K562 (cell line): ENCODE measurements around the gene HSD17B8. TPM values are rescaled to one million over a fixed set of nuclear protein-coding genes. Genes with fewer than 3 reads are reported as not detected.
A peak's percentile ranks its signal among the peaks of the same experiment; 100 is the strongest.

Experiments used
- CBX3 ChIP-seq, 2 experiments: IDR thresholded peaks; 1 replicate in 1 of 2; 2 replicates in 1 of 2; pipeline ENCODE4 v1.6.1; 2012; ENCODE audit warnings: inconsistent platforms in 2 of 2, low read length in 2 of 2, borderline replicate concordance in 1 of 2, control low read depth in 1 of 2
- DDX20 ChIP-seq: fragments of 450-650 bp; IDR thresholded peaks from 2 replicates; pipeline ENCODE4 v1.6.1; 2016; ENCODE audit warnings: missing genetic modification characterization, low read depth, mild to moderate bottlenecking, missing compliant biosample characterization, moderate library complexity
- FOXJ2 ChIP-seq: fragments of 200-800 bp; sonication (Bioruptor generic); IDR thresholded peaks from 2 replicates; pipeline ENCODE4 v1.6.1; 2016; ENCODE audit warnings: missing genetic modification characterization, missing compliant biosample characterization
- HDAC1 ChIP-seq, 2 experiments: fragments of 450-650 bp; IDR thresholded peaks; 2 replicates each; pipeline ENCODE4 v1.6.1; 2016 to 2017; ENCODE audit warnings: inconsistent platforms in 1 of 2, mild to moderate bottlenecking in 1 of 2, moderate library complexity in 1 of 2
- JUN ChIP-seq, 2 experiments: sonication (generic) in 1 of 2; formaldehyde crosslinking in 1 of 2; IDR thresholded peaks; 2 replicates each; pipeline versions ENCODE4 v1.6.1 to v1.8.0; 2012 to 2022; ENCODE audit warnings: borderline replicate concordance in 2 of 2, mild to moderate bottlenecking in 2 of 2, improper control_type of control experiment in 1 of 2, low read depth in 1 of 2, low read length in 1 of 2, missing genetic modification reagents in 1 of 2
- MAFK ChIP-seq: IDR thresholded peaks from 2 replicates; pipeline ENCODE4 v1.6.1; 2011; ENCODE audit warnings: low read length, improper control_type of control experiment
- MED1 ChIP-seq: sonication (generic); formaldehyde crosslinking; IDR thresholded peaks from 2 replicates; pipeline ENCODE4 v1.8.1; 2023; ENCODE audit warnings: missing genetic modification reagents, borderline replicate concordance
- RAD21 ChIP-seq, 2 experiments: fragments of 250-450 bp in 1 of 2; fragments of 450-650 bp in 1 of 2; sonication (Bioruptor Pico) in 1 of 2; formaldehyde crosslinking in 1 of 2; IDR thresholded peaks in 1 of 2; conservative IDR thresholded peaks in 1 of 2; 2 replicates each; pipeline versions ENCODE4 v1.4.0 to v1.8.0; 2020 to 2022; ENCODE audit warnings: mild to moderate bottlenecking in 2 of 2, moderate library complexity in 1 of 2
- SPI1 ChIP-seq: IDR thresholded peaks from 2 replicates; pipeline ENCODE4 v1.6.1; 2011; ENCODE audit warnings: low read depth, low read length, control low read depth, borderline replicate concordance
- SUPT5H ChIP-seq: fragments of 450-650 bp; IDR thresholded peaks from 2 replicates; pipeline ENCODE4 v1.6.1; 2016
- polyA plus RNA-seq, 8 experiments: library from polyadenylated mRNA; depleted of rRNA in 4 of 8; stranded (reverse) in 5 of 8; unstranded in 3 of 8; fragments of >200 nt; fragmentation: Nextera tagmentation in 2 of 8; fragmentation: Illumina TruSeq in 1 of 8; extraction: Ambion mirVana in 2 of 8; extraction: Trizol in 1 of 8; gene quantifications; 2 replicates each; pipeline versions ENCODE4 v1.2.1 to v1.2.3, GENCODE V29; 2011 to 2014; ENCODE audit warnings: inconsistent platforms in 1 of 8, missing spikeins in 1 of 8
- total RNA-seq, 7 experiments: library from RNA; depleted of rRNA in 6 of 7; stranded (reverse); fragments of >200 nt in 6 of 7; fragmentation: Illumina TruSeq in 2 of 7; extraction: Trizol in 2 of 7; gene quantifications; 2 replicates each; pipeline versions ENCODE4 v1.2.1 to v1.2.3, GENCODE V29; 2011 to 2021; ENCODE audit warnings: low replicate concordance in 1 of 7
- TF ChIP-seq, protein P1 (sequence below): fragments of 250-450 bp; sonication (Bioruptor Pico); IDR thresholded peaks from 2 replicates; pipeline ENCODE4 v1.5.0; 2020; ENCODE audit warnings: mild to moderate bottlenecking, borderline replicate concordance
- TF ChIP-seq, protein P2 (sequence below): fragments of 450-650 bp; conservative IDR thresholded peaks from 2 replicates; pipeline ENCODE4 v1.6.1; 2016; ENCODE audit warnings: missing genetic modification characterization, low read depth, mild to moderate bottlenecking, missing compliant biosample characterization, moderate library complexity
- TF ChIP-seq, protein P3 (sequence below): IDR thresholded peaks from 3 replicates; pipeline ENCODE4 v1.6.1; 2011; ENCODE audit warnings: borderline replicate concordance, mild to moderate bottlenecking, moderate library complexity; ENCODE audit not compliant: insufficient read length; ENCODE audit errors: extremely low read depth
- TF ChIP-seq, protein P4 (sequence below), 2 experiments: fragments of 450-650 bp; conservative IDR thresholded peaks; 2 replicates each; pipeline ENCODE4 v1.6.1; 2017; ENCODE audit warnings: mild to moderate bottlenecking in 2 of 2, moderate library complexity in 2 of 2
- TF ChIP-seq, protein P5 (sequence below): fragments of 450-650 bp; IDR thresholded peaks from 2 replicates; pipeline ENCODE4 v1.7.1; 2018; ENCODE audit warnings: mild to moderate bottlenecking, low read depth; ENCODE audit not compliant: partially characterized antibody

Gene HSD17B8
- total and polyA plus RNA-seq, 9 of the 15 experiments (the other 6 are each of a cell fraction or from before 2014, with no cell fraction given): 3.7 to 35.2 (median 14.2) TPM

DNA sequence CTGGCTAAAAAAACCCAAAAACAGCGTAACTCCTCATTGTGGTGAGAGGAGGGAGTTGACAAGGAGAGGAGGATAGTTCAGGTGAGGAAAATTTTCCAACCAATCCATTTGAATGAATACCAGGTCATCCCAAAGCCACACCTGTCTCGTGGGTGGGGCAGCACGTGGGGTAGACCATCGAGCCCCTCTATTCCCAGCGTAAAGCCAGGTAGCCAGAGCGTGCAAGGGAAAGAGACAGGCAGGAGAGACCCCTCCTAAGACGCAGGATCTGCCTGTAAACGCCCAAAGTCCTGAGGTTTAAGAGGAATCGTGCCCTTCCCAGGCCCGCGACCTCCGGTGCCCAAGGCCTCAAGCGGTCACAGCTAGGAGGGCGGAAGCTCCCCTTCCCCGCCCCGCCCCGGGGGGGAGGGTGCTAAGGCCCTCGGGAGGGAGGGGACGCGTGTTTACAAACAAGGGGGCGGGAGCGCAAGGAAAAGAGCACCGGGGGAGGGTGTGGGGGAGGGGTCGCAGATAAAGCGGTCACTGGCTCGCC, 4.7 kb upstream of the HSD17B8 start (continued):
- TF ChIP-seq, protein P1, sequence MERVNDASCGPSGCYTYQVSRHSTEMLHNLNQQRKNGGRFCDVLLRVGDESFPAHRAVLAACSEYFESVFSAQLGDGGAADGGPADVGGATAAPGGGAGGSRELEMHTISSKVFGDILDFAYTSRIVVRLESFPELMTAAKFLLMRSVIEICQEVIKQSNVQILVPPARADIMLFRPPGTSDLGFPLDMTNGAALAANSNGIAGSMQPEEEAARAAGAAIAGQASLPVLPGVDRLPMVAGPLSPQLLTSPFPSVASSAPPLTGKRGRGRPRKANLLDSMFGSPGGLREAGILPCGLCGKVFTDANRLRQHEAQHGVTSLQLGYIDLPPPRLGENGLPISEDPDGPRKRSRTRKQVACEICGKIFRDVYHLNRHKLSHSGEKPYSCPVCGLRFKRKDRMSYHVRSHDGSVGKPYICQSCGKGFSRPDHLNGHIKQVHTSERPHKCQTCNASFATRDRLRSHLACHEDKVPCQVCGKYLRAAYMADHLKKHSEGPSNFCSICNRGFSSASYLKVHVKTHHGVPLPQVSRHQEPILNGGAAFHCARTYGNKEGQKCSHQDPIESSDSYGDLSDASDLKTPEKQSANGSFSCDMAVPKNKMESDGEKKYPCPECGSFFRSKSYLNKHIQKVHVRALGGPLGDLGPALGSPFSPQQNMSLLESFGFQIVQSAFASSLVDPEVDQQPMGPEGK: no peak
- TF ChIP-seq, protein P2, sequence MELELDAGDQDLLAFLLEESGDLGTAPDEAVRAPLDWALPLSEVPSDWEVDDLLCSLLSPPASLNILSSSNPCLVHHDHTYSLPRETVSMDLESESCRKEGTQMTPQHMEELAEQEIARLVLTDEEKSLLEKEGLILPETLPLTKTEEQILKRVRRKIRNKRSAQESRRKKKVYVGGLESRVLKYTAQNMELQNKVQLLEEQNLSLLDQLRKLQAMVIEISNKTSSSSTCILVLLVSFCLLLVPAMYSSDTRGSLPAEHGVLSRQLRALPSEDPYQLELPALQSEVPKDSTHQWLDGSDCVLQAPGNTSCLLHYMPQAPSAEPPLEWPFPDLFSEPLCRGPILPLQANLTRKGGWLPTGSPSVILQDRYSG (tag): 0 out of 2 replicates have a peak, but pooled peaks have one; percentile 41
- TF ChIP-seq, protein P3, sequence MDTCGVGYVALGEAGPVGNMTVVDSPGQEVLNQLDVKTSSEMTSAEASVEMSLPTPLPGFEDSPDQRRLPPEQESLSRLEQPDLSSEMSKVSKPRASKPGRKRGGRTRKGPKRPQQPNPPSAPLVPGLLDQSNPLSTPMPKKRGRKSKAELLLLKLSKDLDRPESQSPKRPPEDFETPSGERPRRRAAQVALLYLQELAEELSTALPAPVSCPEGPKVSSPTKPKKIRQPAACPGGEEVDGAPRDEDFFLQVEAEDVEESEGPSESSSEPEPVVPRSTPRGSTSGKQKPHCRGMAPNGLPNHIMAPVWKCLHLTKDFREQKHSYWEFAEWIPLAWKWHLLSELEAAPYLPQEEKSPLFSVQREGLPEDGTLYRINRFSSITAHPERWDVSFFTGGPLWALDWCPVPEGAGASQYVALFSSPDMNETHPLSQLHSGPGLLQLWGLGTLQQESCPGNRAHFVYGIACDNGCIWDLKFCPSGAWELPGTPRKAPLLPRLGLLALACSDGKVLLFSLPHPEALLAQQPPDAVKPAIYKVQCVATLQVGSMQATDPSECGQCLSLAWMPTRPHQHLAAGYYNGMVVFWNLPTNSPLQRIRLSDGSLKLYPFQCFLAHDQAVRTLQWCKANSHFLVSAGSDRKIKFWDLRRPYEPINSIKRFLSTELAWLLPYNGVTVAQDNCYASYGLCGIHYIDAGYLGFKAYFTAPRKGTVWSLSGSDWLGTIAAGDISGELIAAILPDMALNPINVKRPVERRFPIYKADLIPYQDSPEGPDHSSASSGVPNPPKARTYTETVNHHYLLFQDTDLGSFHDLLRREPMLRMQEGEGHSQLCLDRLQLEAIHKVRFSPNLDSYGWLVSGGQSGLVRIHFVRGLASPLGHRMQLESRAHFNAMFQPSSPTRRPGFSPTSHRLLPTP: no peak
- TF ChIP-seq MAFK: no peak
- no peak for TF ChIP-seq MED1 (CRISPR knock-in tag)
- TF ChIP-seq RAD21 (CRISPR knock-in tag; conservative IDR thresholded peaks at IDR 0.05 in 1 of 2, IDR thresholded peaks at IDR 0.05 in 1 of 2): no peak
- TF ChIP-seq HDAC1 (IDR thresholded peaks at IDR 0.05): peak; percentile 58 to 87; a peak in 3 of 4 replicates
- no peak for TF ChIP-seq JUN (IDR thresholded peaks at IDR 0.05; ENCODE audit: borderline replicate concordance, low read depth, low read length)
- 0 out of 2 replicates have a peak, but pooled peaks have one; percentile 41 for TF ChIP-seq JUN (CRISPR knock-in tag; IDR thresholded peaks at IDR 0.05; ENCODE audit: borderline replicate concordance)
- TF ChIP-seq, protein P4, sequence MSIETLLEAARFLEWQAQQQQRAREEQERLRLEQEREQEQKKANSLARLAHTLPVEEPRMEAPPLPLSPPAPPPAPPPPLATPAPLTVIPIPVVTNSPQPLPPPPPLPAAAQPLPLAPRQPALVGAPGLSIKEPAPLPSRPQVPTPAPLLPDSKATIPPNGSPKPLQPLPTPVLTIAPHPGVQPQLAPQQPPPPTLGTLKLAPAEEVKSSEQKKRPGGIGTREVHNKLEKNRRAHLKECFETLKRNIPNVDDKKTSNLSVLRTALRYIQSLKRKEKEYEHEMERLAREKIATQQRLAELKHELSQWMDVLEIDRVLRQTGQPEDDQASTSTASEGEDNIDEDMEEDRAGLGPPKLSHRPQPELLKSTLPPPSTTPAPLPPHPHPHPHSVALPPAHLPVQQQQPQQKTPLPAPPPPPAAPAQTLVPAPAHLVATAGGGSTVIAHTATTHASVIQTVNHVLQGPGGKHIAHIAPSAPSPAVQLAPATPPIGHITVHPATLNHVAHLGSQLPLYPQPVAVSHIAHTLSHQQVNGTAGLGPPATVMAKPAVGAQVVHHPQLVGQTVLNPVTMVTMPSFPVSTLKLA (conservative IDR thresholded peaks at IDR 0.05): peak; percentile 96 to 97
- no peak for TF ChIP-seq SUPT5H
- TF ChIP-seq FOXJ2: peak; percentile 95
- TF ChIP-seq DDX20 (tag): no peak
- no peak for TF ChIP-seq CBX3 (IDR thresholded peaks at IDR 0.05; ENCODE audit: borderline replicate concordance in 1 of 2, low read length in 2 of 2)
- TF ChIP-seq, protein P5, sequence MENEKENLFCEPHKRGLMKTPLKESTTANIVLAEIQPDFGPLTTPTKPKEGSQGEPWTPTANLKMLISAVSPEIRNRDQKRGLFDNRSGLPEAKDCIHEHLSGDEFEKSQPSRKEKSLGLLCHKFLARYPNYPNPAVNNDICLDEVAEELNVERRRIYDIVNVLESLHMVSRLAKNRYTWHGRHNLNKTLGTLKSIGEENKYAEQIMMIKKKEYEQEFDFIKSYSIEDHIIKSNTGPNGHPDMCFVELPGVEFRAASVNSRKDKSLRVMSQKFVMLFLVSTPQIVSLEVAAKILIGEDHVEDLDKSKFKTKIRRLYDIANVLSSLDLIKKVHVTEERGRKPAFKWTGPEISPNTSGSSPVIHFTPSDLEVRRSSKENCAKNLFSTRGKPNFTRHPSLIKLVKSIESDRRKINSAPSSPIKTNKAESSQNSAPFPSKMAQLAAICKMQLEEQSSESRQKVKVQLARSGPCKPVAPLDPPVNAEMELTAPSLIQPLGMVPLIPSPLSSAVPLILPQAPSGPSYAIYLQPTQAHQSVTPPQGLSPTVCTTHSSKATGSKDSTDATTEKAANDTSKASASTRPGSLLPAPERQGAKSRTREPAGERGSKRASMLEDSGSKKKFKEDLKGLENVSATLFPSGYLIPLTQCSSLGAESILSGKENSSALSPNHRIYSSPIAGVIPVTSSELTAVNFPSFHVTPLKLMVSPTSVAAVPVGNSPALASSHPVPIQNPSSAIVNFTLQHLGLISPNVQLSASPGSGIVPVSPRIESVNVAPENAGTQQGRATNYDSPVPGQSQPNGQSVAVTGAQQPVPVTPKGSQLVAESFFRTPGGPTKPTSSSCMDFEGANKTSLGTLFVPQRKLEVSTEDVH: no peak
- peak; percentile 57; the same call in 1 of the 2 replicates for TF ChIP-seq SPI1
